ENCODE data around the gene DCST2. TPM values are rescaled to one million over a fixed set of nuclear protein-coding genes. Genes with fewer than 3 reads are reported as not detected.

The DCST2 gene
- total RNA-seq, 2 experiments from 2014 or later = 0.21 TPM; not detected in 1

GRCh38 chr1:154969860-154970452, 63.6 kb downstream of the DCST2 start:
- CTCF ChIA-PET = interaction anchor here (1.0 to 2.2 kb wide), 4 partner anchors 8 to 29 kb away, joined by 4 to 11 read pairs (median 4); partner anchors contain the start of gene FLAD1
- POLR2A ChIA-PET = interaction anchor here (0.9 kb wide), 1 partner anchor 9 kb away, joined by 4 read pairs; no protein-coding TSS in a partner anchor

- ChIA-PET CTCF (interaction anchor here (1.0 to 2.0 kb wide), 2 partner anchors 14 to 18 kb away, joined by 4 to 5 read pairs; partner anchors contain the start of gene FLAD1), POLR2A (interaction anchor here (0.9 kb wide), 1 partner anchor 8 kb away, joined by 4 read pairs; no protein-coding TSS in a partner anchor)
Measured at GRCh38 chr1:154969246-154969645, 64.3 kb downstream of the DCST2 start.

GRCh38 chr1:154968731-154969130, 64.8 kb downstream of the DCST2 start:
- ChIA-PET CTCF (interaction anchor here (1.0 to 2.0 kb wide), 2 partner anchors 15 to 17 kb away, joined by 4 to 5 read pairs; partner anchors contain the start of gene FLAD1), POLR2A (no interaction called here)

Other genes with a start within 250 kb of the DCST2 start
- under 1 TPM; 0.10 to 0.30 TPM for gene KCNN3, start 163.5 kb downstream of the DCST2 start, total RNA-seq
- gene PMVK, start 97.1 kb downstream of the DCST2 start, total RNA-seq = 10 to 100 TPM; 42.6 to 44.1 TPM
- gene PBXIP1, start 77.7 kb downstream of the DCST2 start, total RNA-seq = 10 to 100 TPM; 11.2 to 11.7 TPM
- gene PYGO2, start 72.0 kb downstream of the DCST2 start, total RNA-seq = 10 to 100 TPM; 28.7 to 30.1 TPM
- 10 to 100 TPM; 31.2 to 36.3 TPM for gene SHC1, start 63.0 kb downstream of the DCST2 start, total RNA-seq
- 100 to 1,000 TPM; 136 to 137 TPM for gene CKS1B, start 59.1 kb downstream of the DCST2 start, total RNA-seq
- gene FLAD1, start 50.4 kb downstream of the DCST2 start, total RNA-seq = 10 to 100 TPM; 62.8 to 63.2 TPM
- gene LENEP, start 40.2 kb downstream of the DCST2 start, total RNA-seq = under 1 TPM in 1 of 2 experiments, not detected in 1; 0.61 TPM
- 10 to 100 TPM; 33.4 to 34.3 TPM for gene ZBTB7B, start 31.0 kb downstream of the DCST2 start, total RNA-seq
- not detected for gene DCST1, start within 50 bp of the DCST2 start, total RNA-seq
- gene ADAM15, start 17.5 kb upstream of the DCST2 start, total RNA-seq = 10 to 100 TPM; 38.5 to 44.6 TPM
- 1 to 10 TPM; 3.4 to 4.6 TPM for gene EFNA4, start 30.0 kb upstream of the DCST2 start, total RNA-seq
- gene EFNA3, start 45.1 kb upstream of the DCST2 start, total RNA-seq = 1 to 10 TPM; 3.1 to 3.5 TPM
- gene EFNA1, start 94.1 kb upstream of the DCST2 start, total RNA-seq = under 1 TPM in 1 of 2 experiments, not detected in 1; 0.15 TPM
- 10 to 100 TPM; 54.3 to 56.8 TPM for gene SLC50A1, start 102.1 kb upstream of the DCST2 start, total RNA-seq
- 10 to 100 TPM; 31.3 to 32.0 TPM for gene DPM3, start 106.8 kb upstream of the DCST2 start, total RNA-seq
- gene KRTCAP2, start 139.5 kb upstream of the DCST2 start, total RNA-seq = 100 to 1,000 TPM; 179 to 199 TPM
- 1 to 10 TPM; 7.3 to 7.8 TPM for gene TRIM46, start 140.1 kb upstream of the DCST2 start, total RNA-seq
- gene THBS3, start 174.1 kb upstream of the DCST2 start, total RNA-seq = 1 to 10 TPM; 7.0 to 8.7 TPM
- 10 to 100 TPM; 70.4 to 71.1 TPM for gene MTX1, start 174.9 kb upstream of the DCST2 start, total RNA-seq
- 10 to 100 TPM; 47.2 to 50.7 TPM for gene ENTREP3, start 221.7 kb upstream of the DCST2 start, total RNA-seq
- 100 to 1,000 TPM; 136 to 138 TPM for gene SCAMP3, start 228.6 kb upstream of the DCST2 start, total RNA-seq
- 10 to 100 TPM; 79.6 to 82.7 TPM for gene CLK2, start 239.7 kb upstream of the DCST2 start, total RNA-seq
- gene HCN3, start 243.7 kb upstream of the DCST2 start, total RNA-seq = 1 to 10 TPM; 3.4 to 3.7 TPM